ENCODE results near the gene WDCP.
A peak's percentile ranks its signal among the peaks of the same experiment; 100 is the strongest.

The WDCP gene

DNA sequence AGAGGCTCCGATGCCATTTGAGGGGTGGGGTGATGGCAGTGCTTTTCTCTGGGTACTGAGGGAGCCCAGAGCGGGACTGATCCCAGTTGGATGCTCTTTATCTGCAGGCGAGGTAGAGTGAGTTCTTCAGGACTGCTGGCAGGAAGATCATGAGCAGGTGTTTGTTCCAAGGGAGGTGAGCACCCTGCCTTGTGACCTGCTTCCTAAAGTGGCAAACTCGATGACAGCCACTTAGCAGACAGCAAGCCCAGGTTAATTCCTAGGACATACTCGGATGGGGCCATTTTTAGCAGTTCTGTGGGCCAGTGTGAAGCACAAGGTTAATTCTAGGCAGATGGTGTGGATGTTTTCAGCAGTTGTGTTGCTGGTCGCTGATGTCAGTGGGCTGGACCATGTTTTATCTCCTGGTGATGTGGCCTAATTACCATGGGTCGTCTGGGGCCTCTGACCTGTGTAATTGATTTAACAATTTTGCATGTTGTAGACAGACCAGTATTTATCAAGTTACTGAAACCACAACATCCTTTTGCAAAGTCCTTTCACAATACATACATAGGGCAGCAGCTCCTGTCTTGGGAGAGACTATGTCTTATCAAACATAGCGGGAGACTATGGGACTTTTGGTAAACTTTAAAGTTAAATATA, 7.3 kb upstream of the WDCP start:
- no peaks in the 10 kb centered on the region for H3K27me3 ChIP-seq (replicated peaks)
- TF ChIP-seq, protein P1, sequence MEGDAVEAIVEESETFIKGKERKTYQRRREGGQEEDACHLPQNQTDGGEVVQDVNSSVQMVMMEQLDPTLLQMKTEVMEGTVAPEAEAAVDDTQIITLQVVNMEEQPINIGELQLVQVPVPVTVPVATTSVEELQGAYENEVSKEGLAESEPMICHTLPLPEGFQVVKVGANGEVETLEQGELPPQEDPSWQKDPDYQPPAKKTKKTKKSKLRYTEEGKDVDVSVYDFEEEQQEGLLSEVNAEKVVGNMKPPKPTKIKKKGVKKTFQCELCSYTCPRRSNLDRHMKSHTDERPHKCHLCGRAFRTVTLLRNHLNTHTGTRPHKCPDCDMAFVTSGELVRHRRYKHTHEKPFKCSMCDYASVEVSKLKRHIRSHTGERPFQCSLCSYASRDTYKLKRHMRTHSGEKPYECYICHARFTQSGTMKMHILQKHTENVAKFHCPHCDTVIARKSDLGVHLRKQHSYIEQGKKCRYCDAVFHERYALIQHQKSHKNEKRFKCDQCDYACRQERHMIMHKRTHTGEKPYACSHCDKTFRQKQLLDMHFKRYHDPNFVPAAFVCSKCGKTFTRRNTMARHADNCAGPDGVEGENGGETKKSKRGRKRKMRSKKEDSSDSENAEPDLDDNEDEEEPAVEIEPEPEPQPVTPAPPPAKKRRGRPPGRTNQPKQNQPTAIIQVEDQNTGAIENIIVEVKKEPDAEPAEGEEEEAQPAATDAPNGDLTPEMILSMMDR (IDR thresholded peaks at IDR 0.05; ENCODE audit: low read depth, low read length, missing control alignments): no peak
- in situ Hi-C loops (cut with HindIII; ENCODE audit: low pct_ligation_motif_present, low sequenced_read_pairs): loop anchor here (25.0 kb wide), 1 partner anchor 217 kb away; no protein-coding TSS in a partner anchor
- H3K4me3 ChIP-seq (ENCODE audit: low read depth, low read length): no peak overlapping the region
- H3K27ac ChIP-seq: no peak overlapping the region
- H3K36me3 ChIP-seq (replicated peaks): no peaks in the 10 kb centered on the region
- no peak for DNase-seq

DNA sequence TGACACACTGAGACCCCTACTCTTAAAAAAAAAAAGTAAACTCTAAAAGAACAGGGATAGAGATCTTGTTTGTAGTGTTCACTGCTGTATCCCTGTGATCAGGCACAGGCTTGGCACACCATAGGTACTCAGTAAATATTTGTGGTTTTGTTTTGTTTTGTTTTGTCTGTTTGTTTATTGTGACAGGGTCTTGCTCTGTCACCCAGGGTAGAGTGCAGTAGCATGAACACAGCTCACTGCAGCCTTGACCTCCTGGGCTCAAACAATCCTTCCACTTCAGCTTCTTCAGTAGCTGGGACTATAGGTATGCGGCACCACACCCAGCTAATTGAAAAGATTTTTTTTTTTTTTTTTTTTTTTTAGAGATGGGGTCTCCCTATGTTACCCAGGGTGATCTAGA, 5.8 kb upstream of the WDCP start:
- Histone ChIP-seq H3K27ac (no peak overlapping the region), H3K4me3 (ENCODE audit: low read depth, low read length) (no peak overlapping the region), H3K36me3 (replicated peaks) (no peaks in the 10 kb centered on the region), H3K27me3 (replicated peaks) (no peaks in the 10 kb centered on the region)
- in situ Hi-C loops (cut with HindIII; ENCODE audit: low pct_ligation_motif_present, low sequenced_read_pairs): loop anchor here (25.0 kb wide), 1 partner anchor 216 kb away; no protein-coding TSS in a partner anchor
- no peak for DNase-seq
- TF ChIP-seq, protein P1 (IDR thresholded peaks at IDR 0.05; ENCODE audit: low read depth, low read length, missing control alignments): no peak

DNA sequence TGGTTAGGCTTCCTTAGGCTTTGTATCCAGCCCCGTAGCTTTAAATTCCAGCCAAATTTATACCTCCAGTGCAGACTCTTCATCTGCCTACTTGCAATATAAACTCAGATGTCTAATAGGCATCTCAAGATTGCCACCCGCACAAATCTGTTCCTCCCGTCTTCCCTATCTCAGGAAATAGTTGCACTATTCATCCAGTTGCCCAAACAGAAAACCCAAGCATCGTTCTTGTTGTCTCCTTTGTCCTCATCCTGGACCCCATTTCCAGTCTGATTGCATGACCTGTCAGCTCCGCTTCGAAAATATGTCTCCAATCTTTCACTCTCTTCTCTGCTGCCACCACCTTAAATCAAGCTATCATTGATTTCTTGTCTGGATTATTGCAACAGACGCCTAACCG, 4.6 kb upstream of the WDCP start:
- Histone ChIP-seq H3K4me3 (ENCODE audit: low read depth, low read length) (no peak overlapping the region), H3K36me3 (replicated peaks) (no peaks in the 10 kb centered on the region), H3K27ac (no peak overlapping the region), H3K27me3 (replicated peaks) (no peaks in the 10 kb centered on the region)
- in situ Hi-C loops (cut with HindIII; ENCODE audit: low pct_ligation_motif_present, low sequenced_read_pairs): loop anchor here (25.0 kb wide), 1 partner anchor 215 kb away; no protein-coding TSS in a partner anchor
- DNase-seq: no peak
- TF ChIP-seq, protein P1 (IDR thresholded peaks at IDR 0.05; ENCODE audit: low read depth, low read length, missing control alignments): no peak

DNA sequence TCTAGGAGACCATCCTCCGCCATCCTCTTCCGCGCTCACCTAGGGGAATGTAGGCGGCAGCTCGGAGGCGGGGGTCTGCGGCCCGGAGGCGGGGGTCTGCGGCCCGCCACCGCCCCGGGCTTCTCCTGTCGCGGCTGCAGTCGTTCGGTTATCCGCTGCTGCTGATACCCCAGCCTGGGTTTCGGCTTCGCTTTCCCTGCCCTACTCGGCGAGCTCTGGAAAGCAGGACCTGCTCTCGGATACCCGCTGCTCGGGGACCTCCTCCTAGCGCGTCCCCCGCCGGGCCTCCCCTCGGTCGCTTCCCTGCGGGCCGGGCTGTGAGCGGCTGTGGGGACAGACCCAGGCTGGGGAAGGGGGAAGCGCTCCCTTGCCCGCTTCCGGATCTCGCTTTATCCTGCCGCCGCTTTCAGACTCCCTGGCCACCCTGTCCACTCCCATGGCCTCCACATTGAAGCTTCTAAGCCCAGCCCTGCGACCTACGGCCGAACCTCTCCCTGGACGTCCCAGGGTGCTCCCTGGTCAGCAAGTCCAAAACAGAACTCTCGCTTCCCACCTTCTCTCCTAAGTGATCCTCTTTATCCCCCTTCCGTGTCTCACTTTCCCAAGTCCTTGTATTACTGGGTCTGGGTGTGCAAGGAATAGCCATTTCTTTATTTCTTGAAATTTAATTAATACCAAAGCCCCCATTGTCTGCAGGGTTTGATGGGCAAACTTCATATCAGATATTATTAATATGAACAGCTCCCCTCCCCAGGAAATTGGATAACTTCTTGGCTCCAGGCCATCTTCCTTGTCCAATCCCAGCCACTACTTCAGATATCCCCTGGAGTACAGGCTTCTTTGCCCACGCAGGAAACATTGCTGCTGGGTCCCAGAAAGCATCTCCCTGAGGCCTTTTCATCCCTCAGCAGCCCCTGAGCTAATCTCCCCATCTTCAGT, 3.1 kb upstream of the WDCP start:
- Histone ChIP-seq H3K27ac (no peak overlapping the region), H3K36me3 (replicated peaks) (no peaks in the 10 kb centered on the region), H3K4me3 (ENCODE audit: low read depth, low read length) (peak overlapping the region; percentile 68), H3K27me3 (replicated peaks) (no peaks in the 10 kb centered on the region)
- TF ChIP-seq, protein P1 (IDR thresholded peaks at IDR 0.05; ENCODE audit: low read depth, low read length, missing control alignments): no peak
- in situ Hi-C loops (cut with HindIII; ENCODE audit: low pct_ligation_motif_present, low sequenced_read_pairs): loop anchor here (25.0 kb wide), 1 partner anchor 213 kb away; no protein-coding TSS in a partner anchor
- peak; percentile 14 for DNase-seq

DNA sequence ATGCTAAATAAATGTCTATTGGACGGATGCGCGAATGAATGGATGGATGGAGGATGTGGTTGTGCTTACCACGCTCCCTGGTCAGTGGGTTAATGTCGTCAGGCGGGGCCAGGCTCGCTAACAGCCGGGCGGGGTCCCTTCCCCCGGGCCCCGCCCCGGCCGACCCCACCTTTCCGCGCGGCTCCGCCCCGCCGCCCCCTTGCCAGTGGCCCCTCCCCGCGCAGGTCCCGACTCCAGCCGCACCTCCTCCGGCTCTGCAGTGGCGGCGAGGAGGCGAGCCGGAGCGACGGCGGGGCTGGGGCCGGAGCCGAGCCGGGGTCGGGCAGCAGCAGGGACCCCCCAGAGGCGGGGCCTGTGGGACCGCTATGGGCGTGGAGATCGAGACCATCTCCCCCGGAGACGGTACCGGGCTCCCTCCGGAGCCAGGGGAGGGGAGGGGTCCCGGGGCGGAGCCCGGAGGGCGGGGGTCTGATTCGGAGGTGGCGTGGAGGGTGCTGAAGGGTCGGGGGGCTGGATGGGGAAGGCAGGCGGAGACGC, 2.4 kb upstream of the WDCP start, which contains the start of gene FKBP1B:
Gene FKBP1B, plus strand, starts transcription at position 257 of the 537 bp plus-strand sequence. Its CDS starts 109 bp downstream, at position 366.
- TF ChIP-seq, protein P1 (IDR thresholded peaks at IDR 0.05; ENCODE audit: low read depth, low read length, missing control alignments): no peak
- Histone ChIP-seq H3K27ac (no peak within 1 kb of the TSS), H3K27me3 (replicated peaks) (no peaks in the 10 kb centered on the region), H3K4me3 (ENCODE audit: low read depth, low read length) (peak within 1 kb of the TSS; percentile 68), H3K36me3 (replicated peaks) (no peaks in the 10 kb centered on the region)
- peak; percentile 30 for DNase-seq
- in situ Hi-C loops (cut with HindIII; ENCODE audit: low pct_ligation_motif_present, low sequenced_read_pairs): loop anchor here (25.0 kb wide), 1 partner anchor 212 kb away; no protein-coding TSS in a partner anchor

Measured in brain microvascular endothelial cell (primary cell).